Loucy (cell line): ENCODE results near the gene IL2RG.

ENCODE experiments used
- H2AFZ ChIP-seq: fragments of 200-600 bp; sonication (generic); 2 replicates; pipeline ENCODE4 v1.6.0; 2016; ENCODE audit warnings: antibody characterized with exemption, mild to moderate bottlenecking, low read length, moderate library complexity
- H3F3A ChIP-seq: fragments of 200-600 bp; 2 replicates; pipeline ENCODE4 v1.6.0; 2016; ENCODE audit warnings: antibody characterized with exemption, low read depth, mild to moderate bottlenecking
- H3K27me3 ChIP-seq: fragments of 200-600 bp; sonication (generic); 2 replicates; pipeline ENCODE4 v1.6.1; 2014; ENCODE audit warnings: low read length, mild to moderate bottlenecking; ENCODE audit not compliant: insufficient read depth, poor library complexity, severe bottlenecking
- H3K36me3 ChIP-seq: fragments of 200-600 bp; sonication (generic); 2 replicates; pipeline ENCODE4 v1.6.1; 2016; ENCODE audit warnings: low read length; ENCODE audit not compliant: insufficient read depth
- H3K4me1 ChIP-seq: fragments of 200-600 bp; sonication (generic); 2 replicates; pipeline ENCODE4 v1.5.1; 2014; ENCODE audit warnings: low read length, mild to moderate bottlenecking; ENCODE audit not compliant: insufficient read depth, poor library complexity, severe bottlenecking
- H3K4me2 ChIP-seq: fragments of 200-600 bp; sonication (generic); 2 replicates; pipeline ENCODE4 v1.6.0; 2014; ENCODE audit warnings: antibody characterized with exemption, low read length, low read depth, mild to moderate bottlenecking; ENCODE audit not compliant: poor library complexity, severe bottlenecking
- H3K4me3 ChIP-seq: fragments of 200-600 bp; sonication (generic); 2 replicates; pipeline ENCODE4 v1.5.1; 2014; ENCODE audit warnings: low read length, mild to moderate bottlenecking, mixed read lengths; ENCODE audit not compliant: poor library complexity, severe bottlenecking
- H3K79me2 ChIP-seq: fragments of 200-600 bp; sonication (generic); 2 replicates; pipeline ENCODE4 v1.6.1; 2014; ENCODE audit warnings: low read length; ENCODE audit not compliant: insufficient read depth
- H3K9ac ChIP-seq: fragments of 200-600 bp; sonication (generic); 2 replicates; pipeline ENCODE4 v1.6.0; 2014; ENCODE audit warnings: mild to moderate bottlenecking, low read depth, low read length, moderate library complexity; ENCODE audit not compliant: poor library complexity, severe bottlenecking
- H3K9me2 ChIP-seq: fragments of 200-600 bp; sonication (generic); replicated peaks from 2 replicates; pipeline ENCODE4 v1.6.1; 2016; ENCODE audit warnings: low read depth, low read length, mixed read lengths
- H3K9me3 ChIP-seq: fragments of 200-600 bp; sonication (generic); 2 replicates; pipeline ENCODE4 v1.6.1; 2014; ENCODE audit warnings: mild to moderate bottlenecking, antibody characterized with exemption, low read length, low read depth; ENCODE audit not compliant: insufficient read depth
- H4K20me1 ChIP-seq: fragments of 200-600 bp; sonication (generic); 2 replicates; pipeline ENCODE4 v1.6.0; 2014; ENCODE audit warnings: antibody characterized with exemption, low read length, mild to moderate bottlenecking; ENCODE audit not compliant: insufficient read depth, poor library complexity, severe bottlenecking
- CTCF ChIP-seq: fragments of 200-600 bp; sonication (generic); conservative IDR thresholded peaks from 2 replicates; pipeline ENCODE4 v1.5.1; 2014; ENCODE audit warnings: mild to moderate bottlenecking, antibody characterized with exemption, low read length
- EZH2phosphoT487 ChIP-seq: fragments of 200-600 bp; IDR thresholded peaks from 2 replicates; pipeline ENCODE4 v1.6.1; 2018; ENCODE audit warnings: antibody characterized with exemption, mild to moderate bottlenecking, moderate library complexity, borderline replicate concordance

IL2RG gene

DNA sequence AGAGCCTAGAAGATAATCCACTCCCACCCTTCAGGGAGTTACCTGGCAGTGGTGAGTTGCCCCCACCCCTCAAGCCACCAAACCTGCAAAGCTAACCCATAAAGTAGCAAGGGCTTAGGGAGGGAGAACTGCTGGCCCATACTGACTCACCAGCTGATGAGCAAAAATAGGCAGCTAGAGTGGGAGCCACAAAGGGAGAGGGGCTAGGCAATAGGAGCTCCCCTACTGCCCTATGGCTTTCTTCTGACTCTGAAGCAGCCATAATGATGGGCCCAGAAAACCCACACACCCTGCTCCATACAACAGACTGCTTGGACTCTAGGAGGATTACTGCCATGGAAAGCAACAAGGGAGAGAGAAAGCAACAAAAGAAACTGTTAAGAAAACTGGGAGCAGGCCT is 51.2 kb downstream of the IL2RG start:
- Histone ChIP-seq H3K9me3 (no peaks in the 10 kb centered on the region), H3K4me3 (no peak overlapping the region), H3K27me3 (no peaks in the 10 kb centered on the region), H3K9ac (no peak overlapping the region), H3K4me2 (no peak overlapping the region), H3F3A (no peaks in the 10 kb centered on the region), H3K79me2 (peaks cover 14% of the 10 kb centered on the region; the same call in 1 of the 2 replicates), H4K20me1 (peaks cover 6% of the 10 kb centered on the region), H3K9me2 (no peaks in the 10 kb centered on the region), H2AFZ (no peak overlapping the region), H3K4me1 (peaks cover 17% of the 10 kb centered on the region), H3K36me3 (peaks cover 10% of the 10 kb centered on the region; the same call in 1 of the 2 replicates)
- no peak for TF ChIP-seq EZH2phosphoT487
- TF ChIP-seq CTCF: no peak

GRCh38 chrX:71057848-71058530 is 53.4 kb downstream of the IL2RG start:
- H3K36me3 ChIP-seq: peaks cover 10% of the 10 kb centered on the region; the same call in 1 of the 2 replicates
- no peak overlapping the region for H3K4me2 ChIP-seq
- H3K9ac ChIP-seq: no peak overlapping the region

More at GRCh38 chrX:71057848-71058530, 53.4 kb downstream of the IL2RG start:
- Histone ChIP-seq H3F3A (no peaks in the 10 kb centered on the region), H3K9me2 (no peaks in the 10 kb centered on the region), H3K4me1 (peaks cover 9% of the 10 kb centered on the region), H4K20me1 (no peaks in the 10 kb centered on the region), H3K27me3 (no peaks in the 10 kb centered on the region), H2AFZ (no peak overlapping the region), H3K4me3 (no peak overlapping the region), H3K79me2 (no peaks in the 10 kb centered on the region), H3K9me3 (no peaks in the 10 kb centered on the region)
- TF ChIP-seq EZH2phosphoT487: no peak
- no peak for TF ChIP-seq CTCF
